Astrocyte of the spinal cord (primary cell): Measurements from ENCODE around the gene CEP72.
"Not testable (repeated sequence)": the region's sequence is repeated elsewhere in the genome, so short reads cannot be mapped to it uniquely, and the experiment has no call there.

ENCODE experiments used
- DNase-seq: peaks from one replicate; pipeline ENCODE4 v3.0.0; 2011; ENCODE audit warnings: low read depth, low spot score
- H3K4me3 ChIP-seq: 2 replicates; pipeline ENCODE4 v1.5.1; 2011; ENCODE audit warnings: low read depth, mild to moderate bottlenecking, low read length, moderate library complexity
- CTCF ChIP-seq: IDR thresholded peaks from 2 replicates; pipeline ENCODE4 v1.5.1; 2012; ENCODE audit warnings: low read depth, mild to moderate bottlenecking, low read length, inconsistent platforms
- in situ Hi-C: cut with HindIII; loops from 2 replicates; pipeline ENCODE4 v1.10.0; 2017; ENCODE audit warnings: low sequenced_read_pairs

Gene CEP72

GRCh38 chr5:573206-573605, 38.9 kb upstream of the CEP72 start:
- in situ Hi-C loops = no loop called here

GRCh38 chr5:573976-574375, 38.2 kb upstream of the CEP72 start:
- no peak overlapping the region for H3K4me3 ChIP-seq
- in situ Hi-C loops = no loop called here
- TF ChIP-seq CTCF = no peak
- DNase-seq = no peak

More at GRCh38 chr5:573206-573605, 38.9 kb upstream of the CEP72 start:
- no peak overlapping the region for H3K4me3 ChIP-seq
- no peak for TF ChIP-seq CTCF
- DNase-seq = no peak

- no peak for TF ChIP-seq CTCF
- DNase-seq = no peak
- H3K4me3 ChIP-seq = no peak overlapping the region
- in situ Hi-C loops = no loop called here
These were observed 37.2 kb upstream of the CEP72 start for GRCh38 chr5:574906-575305.

- no peak for DNase-seq
- no peak overlapping the region for H3K4me3 ChIP-seq
- in situ Hi-C loops = no loop called here
- no peak for TF ChIP-seq CTCF
These were observed 36.5 kb upstream of the CEP72 start for GRCh38 chr5:575636-576035.

GRCh38 chr5:577214-577613, 34.9 kb upstream of the CEP72 start:
- DNase-seq, in situ Hi-C loops, H3K4me3 ChIP-seq: not testable (repeated sequence)

- no peak for DNase-seq
- in situ Hi-C loops = no loop called here
- H3K4me3 ChIP-seq = no peak overlapping the region
- TF ChIP-seq CTCF = no peak
These were observed 34.3 kb upstream of the CEP72 start for GRCh38 chr5:577800-578199.

GRCh38 chr5:579211-579610, 32.9 kb upstream of the CEP72 start:
- in situ Hi-C loops = no loop called here
- no peak overlapping the region for H3K4me3 ChIP-seq
- no peak for DNase-seq
- TF ChIP-seq CTCF = no peak
